ENCODE data around the gene ECHDC3.

Gene ECHDC3

DNA sequence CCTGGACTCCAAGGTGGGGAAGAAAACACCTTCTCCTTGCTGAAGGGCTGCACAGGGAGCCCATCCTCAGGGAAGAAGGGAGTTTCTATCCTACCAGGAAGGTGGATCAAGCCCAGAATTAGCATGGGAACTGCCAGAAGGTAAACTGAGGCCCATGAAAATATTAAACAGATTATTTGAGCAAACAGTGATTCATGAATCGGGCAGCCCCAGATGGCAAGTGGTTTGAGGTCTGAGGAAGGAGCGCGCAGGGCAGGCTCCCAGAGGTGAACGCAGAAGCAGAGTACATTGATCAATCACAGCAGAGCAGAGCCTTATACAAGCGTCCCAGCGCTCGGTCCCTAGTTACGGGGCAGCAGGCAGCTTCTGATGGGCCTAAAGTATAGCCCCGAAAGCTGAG is 45.2 kb downstream of the ECHDC3 start:
- no peak for DNase-seq

- DNase-seq: no peak
Measured at GRCh38 chr10:11787846-11788245, 45.7 kb downstream of the ECHDC3 start.

GRCh38 chr10:11789306-11789705 is 47.1 kb downstream of the ECHDC3 start:
- DNase-seq: peak; percentile 30

DNA sequence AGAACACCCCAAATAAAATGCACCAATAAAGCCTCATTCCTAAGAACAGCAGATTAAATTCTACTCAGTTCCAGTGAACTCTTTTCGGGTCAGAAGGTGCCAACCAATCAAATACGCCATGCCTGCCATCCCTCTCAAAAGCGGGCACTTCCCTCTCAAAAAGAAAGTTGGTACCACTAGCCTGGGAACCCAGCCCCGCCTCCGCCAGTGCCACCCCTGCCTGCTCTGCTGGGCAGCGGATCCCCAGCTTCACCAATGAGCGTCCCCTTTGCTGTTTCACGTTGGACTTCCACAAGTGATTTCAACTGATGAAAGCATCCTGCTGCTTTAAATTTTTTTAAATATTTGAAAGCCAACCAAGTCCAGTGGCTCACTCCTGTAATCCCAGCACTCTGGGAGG is 47.8 kb downstream of the ECHDC3 start:
- no peak for DNase-seq

- peak; percentile 64 for DNase-seq
Measured at GRCh38 chr10:11793762-11794479, 51.7 kb downstream of the ECHDC3 start.

- DNase-seq: no peak
Measured at GRCh38 chr10:11794566-11794965, 52.4 kb downstream of the ECHDC3 start.

GRCh38 chr10:11795101-11795920 is 53.1 kb downstream of the ECHDC3 start:
- DNase-seq: no peak

DNA sequence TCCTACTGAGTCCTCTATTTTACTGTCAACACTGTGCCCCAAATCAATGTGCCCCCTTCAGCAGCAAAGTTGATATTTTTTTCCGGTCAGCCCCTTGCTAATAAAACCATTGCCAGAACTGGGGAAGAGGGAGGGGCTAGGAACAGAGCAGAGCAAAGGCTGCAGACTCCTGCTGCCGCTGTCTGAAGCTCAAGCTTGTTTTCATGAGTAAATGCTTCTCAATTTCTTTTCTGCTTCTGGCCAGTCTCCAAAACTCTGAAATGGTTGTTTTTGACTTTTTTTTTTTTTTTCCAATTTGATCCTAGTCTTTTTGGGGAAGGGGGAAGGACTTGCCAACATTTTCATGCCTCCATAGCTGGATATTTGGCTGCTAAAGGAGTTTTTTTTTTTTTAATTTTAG is 54.3 kb downstream of the ECHDC3 start:
- no peak for DNase-seq

GRCh38 chr10:11797281-11797680 is 55.1 kb downstream of the ECHDC3 start:
- no peak for DNase-seq

DNA sequence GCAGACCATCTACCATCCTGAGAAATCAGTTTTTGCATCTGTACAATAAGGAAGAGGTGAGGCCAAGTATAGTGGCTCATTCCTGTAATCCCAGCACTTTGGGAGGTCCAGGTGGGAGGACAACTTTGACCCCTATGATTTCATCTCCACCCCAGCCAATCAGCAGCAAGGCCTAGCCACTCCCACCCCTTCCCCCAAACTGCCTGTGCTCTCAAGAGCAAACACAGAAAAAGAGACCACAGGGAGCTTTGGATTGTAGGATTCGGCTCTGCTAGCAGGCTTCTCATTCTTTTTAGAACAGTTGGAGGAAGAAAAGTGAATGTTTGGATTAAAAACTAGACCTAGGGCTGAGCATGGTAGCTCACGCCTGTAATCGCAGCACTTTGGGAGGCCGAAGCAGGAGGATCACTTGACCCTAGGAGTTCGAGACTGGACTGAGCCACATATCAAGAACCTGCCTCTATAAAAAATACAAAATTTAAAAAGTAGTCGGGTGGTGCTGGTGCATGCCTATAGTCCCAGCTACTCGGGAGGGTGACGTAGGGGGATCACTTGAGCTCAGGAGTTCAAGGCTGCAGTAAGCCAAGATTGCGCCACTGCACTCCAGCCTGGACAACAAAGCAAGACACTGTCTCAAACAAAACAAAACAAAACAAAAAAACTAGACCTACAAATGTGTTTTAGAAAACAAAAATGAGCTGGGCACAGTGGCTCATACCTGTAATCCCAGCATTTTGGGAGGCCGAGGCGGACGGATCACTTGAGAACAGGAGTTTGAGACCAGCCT is 55.9 kb downstream of the ECHDC3 start:
- DNase-seq: no peak

DNA sequence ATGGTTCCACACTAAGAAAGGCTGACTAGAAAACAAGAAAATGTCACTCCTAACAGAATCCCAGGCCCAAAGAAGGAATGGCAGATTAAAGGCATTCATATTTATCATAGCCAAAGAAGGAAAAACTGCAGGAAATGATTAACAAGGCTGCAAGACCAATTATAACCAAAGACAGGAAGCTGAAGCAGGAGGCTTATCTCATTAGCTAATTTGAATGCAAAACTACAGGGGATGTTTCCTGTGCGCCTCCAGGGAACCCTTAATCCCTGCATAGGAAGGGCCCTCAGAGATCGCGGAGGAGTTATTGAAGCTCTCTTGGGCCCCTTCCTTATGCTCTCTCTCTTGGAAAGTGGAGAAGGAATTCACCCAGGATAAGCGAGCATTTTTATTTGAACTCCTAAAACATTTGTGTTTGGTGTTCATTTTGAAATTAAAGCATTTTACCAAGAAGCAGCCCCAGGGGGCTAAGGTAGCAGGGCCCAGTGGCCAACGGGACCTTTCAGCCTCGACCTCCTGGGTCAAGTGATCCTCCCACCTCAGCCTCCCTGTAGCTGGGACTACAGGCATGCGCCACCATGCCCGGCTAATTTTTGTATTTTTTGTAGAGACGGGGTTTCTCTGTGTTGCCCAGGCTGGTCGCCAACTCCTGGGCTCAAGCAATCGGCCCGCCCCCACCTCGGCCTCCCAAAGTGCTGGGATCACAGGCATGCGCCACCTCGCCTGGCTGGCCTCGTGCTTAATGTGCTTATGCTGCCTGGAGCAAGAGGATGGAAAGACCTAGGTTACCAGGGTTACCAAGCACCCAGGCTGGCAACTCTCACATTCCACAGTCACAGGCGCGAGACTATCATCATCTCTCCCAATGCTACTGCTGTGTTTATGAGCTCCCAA is 56.9 kb downstream of the ECHDC3 start:
- DNase-seq: no peak

- DNase-seq: no peak
Measured at GRCh38 chr10:11799736-11800080, 57.5 kb downstream of the ECHDC3 start.

DNA sequence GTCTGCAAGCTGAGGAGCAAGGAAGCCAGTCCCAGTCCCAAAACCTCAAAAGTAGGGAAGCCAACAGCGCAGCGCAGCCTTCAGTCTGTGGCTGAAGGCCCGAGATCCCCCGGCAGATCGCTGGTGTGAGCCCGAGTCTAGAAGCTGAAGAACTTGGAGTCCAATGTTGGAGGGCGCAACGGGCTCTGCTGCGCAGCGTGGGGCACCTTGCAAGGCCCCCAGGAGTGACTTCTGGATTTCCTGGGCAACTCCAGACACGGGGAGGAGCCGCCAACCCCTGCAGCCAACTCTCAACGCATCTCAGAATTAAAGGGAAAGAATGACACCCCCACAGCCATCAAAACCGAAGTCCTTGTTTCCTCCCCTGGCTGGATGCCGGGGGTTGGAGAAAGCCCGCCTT is 62.2 kb downstream of the ECHDC3 start:
- no peak for DNase-seq

DNA sequence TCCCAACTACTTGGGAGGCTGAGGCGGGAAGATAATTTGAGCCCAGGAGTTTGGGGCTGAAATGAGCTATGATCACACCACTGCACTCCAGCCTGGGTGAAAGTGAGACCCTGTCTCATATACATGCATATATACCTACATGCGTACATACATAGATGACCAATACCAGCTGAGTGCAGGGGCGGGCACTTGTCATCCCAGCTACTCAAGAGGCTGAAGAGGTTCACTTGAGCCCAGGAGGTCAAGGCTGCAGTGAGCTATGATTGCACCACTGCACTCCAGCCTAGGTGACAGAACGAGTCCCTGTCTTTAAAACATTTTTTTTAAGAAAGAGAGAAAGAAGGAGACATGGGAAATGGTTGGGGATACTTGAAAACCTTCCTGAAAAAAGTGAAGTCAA is 63.6 kb downstream of the ECHDC3 start:
- no peak for DNase-seq

- no peak for DNase-seq
Measured at GRCh38 chr10:11806706-11807105, 64.5 kb downstream of the ECHDC3 start.

DNA sequence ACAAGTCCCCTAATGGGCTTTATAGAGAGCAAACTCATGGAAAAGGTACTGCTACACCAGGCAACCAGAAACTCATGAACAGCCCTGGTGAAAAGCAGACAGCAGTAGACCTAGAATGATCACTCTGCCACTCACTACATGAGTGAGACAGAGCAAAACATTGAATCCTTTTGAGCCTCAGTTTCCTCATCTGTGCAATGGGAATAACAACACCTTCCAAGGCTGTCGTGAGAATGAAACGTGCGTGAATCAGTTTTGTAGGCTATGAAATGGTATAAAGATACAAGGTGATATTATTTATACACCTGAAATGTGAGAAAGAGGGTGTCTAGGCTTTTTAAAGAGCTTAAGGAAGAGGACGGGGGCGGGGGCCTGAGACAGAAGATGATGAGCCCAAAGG is 66.6 kb downstream of the ECHDC3 start:
- DNase-seq: no peak

DNA sequence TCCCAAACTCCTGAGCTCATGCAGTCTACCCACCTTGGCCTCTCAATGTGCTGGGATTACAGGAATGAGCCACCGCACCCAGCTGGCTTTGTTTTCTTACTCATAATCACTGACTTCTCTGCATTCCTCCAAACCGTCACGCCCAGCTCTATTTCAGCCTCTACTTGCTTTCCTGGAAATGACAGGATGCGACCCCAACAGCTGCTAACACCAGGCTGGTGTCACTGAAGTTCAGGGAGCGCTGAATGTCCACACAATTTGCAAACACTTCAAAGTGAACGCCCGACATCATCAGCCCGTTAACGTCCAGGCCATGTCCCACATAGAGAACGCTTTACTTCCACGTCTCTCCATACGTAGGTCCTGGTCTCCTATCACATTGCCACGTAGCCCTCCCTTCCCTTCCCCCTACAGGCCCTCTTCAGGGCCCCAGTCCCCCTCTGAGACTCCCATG is 68.2 kb downstream of the ECHDC3 start:
- DNase-seq: peak; percentile 34

DNA sequence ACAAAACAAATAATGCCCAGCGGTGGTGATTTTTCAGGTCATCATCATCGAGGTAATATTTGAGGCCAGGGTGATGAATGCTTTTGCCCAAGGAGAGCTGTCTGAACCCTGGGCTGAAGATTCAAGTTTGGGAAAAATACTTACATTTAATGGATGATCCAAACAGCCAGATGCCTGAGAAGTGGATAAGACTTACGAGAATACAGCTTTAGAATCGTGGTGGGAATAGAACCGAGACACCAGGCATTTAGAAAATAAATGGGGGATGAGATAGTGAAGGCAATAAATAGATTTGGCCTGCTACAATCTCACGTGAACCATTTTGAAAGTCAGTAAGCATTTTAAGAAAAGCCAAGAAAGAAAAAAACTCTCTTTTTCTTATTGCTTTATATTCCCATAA is 68.8 kb downstream of the ECHDC3 start:
- DNase-seq: no peak

GRCh38 chr10:11813177-11813576 is 71.0 kb downstream of the ECHDC3 start:
- no peak for DNase-seq

All from fibroblast of skin of scalp (primary cell).